Fibroblast of mammary gland (primary cell): ENCODE results near the gene DPP4.
A peak's percentile ranks its signal among the peaks of the same experiment; 100 is the strongest.

Source experiments
- DNase-seq: peaks from one replicate; pipeline ENCODE4 v3.0.0-alpha.2; 2010; ENCODE audit warnings: low read depth
- H3K4me3 ChIP-seq: 2 replicates; pipeline ENCODE4 v1.5.1; 2011; ENCODE audit warnings: low read depth, mild to moderate bottlenecking, low read length, moderate library complexity; ENCODE audit not compliant: control insufficient read depth
- TF ChIP-seq, protein P1 (sequence below): conservative IDR thresholded peaks from 2 replicates; pipeline ENCODE4 v1.5.1; 2011; ENCODE audit warnings: low read depth, low read length, inconsistent platforms; ENCODE audit not compliant: control insufficient read depth, insufficient read depth

Gene DPP4

DNA sequence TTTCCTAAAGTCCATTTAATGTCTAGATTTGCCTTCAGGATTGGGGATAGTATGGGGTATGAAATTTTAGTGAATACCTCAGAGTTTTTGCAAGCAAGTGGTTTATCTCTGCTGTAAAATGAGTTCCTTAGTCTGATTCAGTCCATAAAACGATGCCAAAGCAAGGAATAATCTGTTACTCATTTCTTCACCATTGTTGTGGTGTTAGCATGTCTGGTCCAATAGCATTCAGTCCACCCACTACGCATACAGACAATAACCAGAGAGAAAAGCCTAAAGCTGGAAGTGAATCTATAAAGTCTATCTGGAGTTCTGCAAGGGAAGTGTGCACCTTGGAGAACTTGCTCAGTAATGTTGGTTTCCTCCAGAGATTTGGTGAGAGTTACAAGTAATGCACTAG, 12.9 kb upstream of the DPP4 start:
- peak; percentile 86 for DNase-seq
- H3K4me3 ChIP-seq: no peak overlapping the region
- TF ChIP-seq, protein P1, sequence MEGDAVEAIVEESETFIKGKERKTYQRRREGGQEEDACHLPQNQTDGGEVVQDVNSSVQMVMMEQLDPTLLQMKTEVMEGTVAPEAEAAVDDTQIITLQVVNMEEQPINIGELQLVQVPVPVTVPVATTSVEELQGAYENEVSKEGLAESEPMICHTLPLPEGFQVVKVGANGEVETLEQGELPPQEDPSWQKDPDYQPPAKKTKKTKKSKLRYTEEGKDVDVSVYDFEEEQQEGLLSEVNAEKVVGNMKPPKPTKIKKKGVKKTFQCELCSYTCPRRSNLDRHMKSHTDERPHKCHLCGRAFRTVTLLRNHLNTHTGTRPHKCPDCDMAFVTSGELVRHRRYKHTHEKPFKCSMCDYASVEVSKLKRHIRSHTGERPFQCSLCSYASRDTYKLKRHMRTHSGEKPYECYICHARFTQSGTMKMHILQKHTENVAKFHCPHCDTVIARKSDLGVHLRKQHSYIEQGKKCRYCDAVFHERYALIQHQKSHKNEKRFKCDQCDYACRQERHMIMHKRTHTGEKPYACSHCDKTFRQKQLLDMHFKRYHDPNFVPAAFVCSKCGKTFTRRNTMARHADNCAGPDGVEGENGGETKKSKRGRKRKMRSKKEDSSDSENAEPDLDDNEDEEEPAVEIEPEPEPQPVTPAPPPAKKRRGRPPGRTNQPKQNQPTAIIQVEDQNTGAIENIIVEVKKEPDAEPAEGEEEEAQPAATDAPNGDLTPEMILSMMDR: no peak

DNA sequence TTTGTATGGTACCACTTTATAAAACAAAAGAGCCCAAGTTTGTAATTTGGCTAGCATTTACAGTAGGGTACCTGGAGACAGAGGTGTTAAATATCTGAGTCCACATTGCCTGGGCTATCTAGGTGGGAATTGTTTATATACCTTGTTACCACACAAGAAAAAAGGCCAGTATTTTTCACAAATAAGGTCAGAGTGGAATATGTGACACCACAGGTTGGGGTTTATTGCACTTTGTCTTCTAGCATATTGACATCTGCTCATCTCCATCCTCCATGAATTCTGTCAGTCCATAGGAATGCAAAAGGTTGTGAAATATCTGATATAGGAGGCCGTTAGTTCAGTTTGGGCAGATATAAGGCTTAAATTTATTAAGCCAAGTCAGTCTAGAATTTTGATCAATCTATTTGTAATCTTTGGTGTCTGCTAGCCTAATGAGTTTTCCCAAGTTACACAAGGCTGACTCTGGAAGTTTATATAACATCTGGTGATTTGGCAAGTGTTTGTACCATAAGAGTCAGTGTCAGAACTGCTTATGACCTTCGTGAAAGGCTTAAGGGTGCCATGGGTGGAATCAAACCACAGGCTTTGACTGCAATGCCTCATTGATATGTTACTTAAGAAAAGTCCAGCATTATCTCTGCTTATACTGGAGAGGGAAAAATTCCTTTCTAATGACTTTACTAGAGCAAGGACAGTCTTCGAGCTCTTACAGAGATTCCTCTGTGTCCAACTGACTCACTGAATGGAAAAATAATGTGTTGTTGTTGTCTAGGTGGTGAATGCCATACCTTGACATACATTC, 11.3 kb upstream of the DPP4 start:
- H3K4me3 ChIP-seq: no peak overlapping the region
- DNase-seq: peak; percentile 97
- TF ChIP-seq, protein P1: no peak

DNA sequence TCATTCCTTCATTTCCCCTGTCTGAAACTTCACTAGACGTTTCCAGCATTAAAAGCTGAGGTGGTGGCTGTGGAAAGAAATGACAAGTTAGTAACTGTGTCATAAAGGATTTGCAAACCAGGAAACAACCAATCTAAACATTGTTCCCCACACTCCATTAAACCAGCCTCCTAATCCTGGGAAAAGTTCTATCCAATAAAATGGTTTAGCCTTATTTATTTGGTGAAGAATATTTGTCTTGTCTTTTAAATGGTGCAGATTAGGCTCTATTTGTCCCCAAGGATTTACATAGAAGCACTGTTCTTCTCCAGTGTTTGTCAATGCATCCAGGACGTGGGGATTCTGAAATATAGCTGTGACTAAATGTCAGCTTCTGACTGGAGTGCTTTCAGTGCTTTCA, 10.5 kb upstream of the DPP4 start:
- TF ChIP-seq, protein P1: no peak
- no peak for DNase-seq
- no peak overlapping the region for H3K4me3 ChIP-seq

DNA sequence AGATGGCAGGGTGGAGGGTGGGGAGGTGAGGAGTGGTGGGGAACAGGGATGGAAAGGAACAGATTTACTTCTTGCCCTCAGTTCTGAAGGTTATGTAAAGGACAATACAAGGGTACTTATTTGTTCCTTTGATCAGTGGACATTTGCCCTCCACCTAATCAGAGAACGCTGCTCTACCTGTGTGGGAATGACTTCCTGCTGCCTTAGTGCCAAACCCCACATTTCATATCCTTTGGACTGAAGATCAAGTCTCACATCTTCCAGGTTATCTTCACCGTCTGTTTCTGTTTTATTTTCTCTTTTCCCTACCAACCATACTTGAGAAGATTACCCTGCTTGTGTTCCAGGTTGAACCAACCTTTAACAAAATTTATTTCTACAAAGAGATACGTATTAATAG, 8.7 kb upstream of the DPP4 start:
- TF ChIP-seq, protein P1: no peak
- H3K4me3 ChIP-seq: no peak overlapping the region
- no peak for DNase-seq

DNA sequence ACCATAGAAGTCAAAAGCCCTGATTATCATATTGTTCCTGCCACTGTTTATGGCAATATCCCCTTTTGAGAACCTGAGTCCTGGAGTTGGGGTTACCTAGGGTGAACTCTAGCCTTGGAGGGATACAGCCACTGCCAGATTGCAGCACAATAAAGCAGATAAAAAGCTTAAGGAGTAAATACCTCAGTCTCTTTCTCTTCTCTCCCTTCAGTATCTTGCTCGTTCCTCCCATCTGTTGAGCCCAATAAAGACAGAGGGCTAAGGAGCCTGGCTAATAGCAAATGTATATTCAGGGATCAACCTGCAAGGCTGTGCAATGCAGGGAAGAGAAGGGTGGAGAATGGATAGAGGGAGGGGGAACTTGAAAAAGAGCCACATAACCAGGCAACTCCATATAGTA, 8.0 kb upstream of the DPP4 start:
- DNase-seq: no peak
- H3K4me3 ChIP-seq: no peak overlapping the region
- TF ChIP-seq, protein P1: no peak

DNA sequence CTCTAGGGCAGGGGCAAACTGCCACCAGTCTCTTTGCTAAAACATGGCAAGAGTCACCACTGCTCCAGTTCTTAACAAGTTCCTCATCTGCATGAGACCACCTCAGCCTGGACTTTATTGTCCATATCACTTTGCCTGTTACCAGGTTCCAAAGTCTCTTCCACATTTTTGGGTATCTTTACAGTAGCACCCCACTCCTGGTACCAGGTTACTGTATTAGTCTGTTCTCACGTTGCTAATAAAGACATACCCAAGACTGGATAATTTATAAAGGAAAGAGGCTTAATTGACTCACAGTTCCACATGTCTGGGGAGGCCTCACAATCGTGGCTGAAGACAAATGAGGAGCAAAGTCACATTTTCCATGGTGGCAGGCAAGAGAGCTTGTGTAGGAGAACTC, 5.5 kb upstream of the DPP4 start:
- TF ChIP-seq, protein P1: no peak
- H3K4me3 ChIP-seq: no peak overlapping the region
- no peak for DNase-seq

DNA sequence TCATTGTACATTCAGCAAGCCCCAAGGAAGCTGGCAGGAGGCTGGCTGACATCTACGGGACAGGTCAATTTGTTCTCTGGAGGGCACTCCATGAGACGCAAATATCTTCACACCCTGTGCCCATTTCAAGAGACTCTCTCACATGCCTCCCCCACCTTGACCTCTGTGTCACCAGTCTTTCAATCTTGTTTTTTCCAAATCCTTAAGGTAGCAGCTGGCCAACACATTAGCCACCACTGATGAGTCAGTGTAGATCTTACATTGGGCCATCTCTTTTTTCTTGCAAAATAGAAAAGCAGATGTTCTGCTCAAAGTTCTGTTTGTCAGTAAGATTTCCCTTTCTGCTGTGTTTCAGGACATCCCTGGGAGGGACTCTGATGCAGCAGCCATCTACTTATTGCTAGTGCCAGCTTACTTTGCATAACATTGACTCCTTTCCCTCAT, 1.7 kb upstream of the DPP4 start:
- TF ChIP-seq, protein P1: no peak
- no peak overlapping the region for H3K4me3 ChIP-seq
- peak; percentile 96 for DNase-seq
